ENCODE data around the gene RUNX2.

The RUNX2 gene

DNA sequence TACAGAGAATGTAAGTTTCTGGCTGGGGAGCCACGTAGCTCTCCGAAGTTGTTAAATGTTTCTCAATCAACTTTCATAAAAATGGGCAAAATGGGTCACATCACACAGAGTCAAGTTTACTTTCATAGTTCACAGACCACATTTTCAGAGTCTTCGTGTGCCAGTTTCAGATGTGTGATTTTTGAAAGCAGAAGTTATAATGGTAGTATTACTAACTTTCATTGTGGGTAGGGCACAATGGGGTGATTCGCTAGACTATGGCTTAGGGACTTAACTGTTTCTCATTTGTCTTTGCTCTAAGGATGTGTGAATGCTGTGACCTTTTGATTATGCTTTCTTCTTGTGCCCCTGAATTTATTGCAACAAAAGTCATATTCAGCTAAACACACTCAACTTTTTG, 158.6 kb downstream of the RUNX2 start:
- H3K36me3 ChIP-seq (ENCODE audit: low read depth) = no peaks in the 10 kb centered on the region
- H3K27ac ChIP-seq (ENCODE audit: poor library complexity, severe bottlenecking) = no peak overlapping the region
- no peak overlapping the region for H3K4me3 ChIP-seq (ENCODE audit: severe bottlenecking)
- peaks cover 10% of the 10 kb centered on the region for H3K4me1 ChIP-seq (ENCODE audit: insufficient read depth, poor library complexity, severe bottlenecking)
- no peaks in the 10 kb centered on the region for H3K27me3 ChIP-seq (ENCODE audit: insufficient read depth, poor library complexity, severe bottlenecking)
- DNase-seq (ENCODE audit: low spot score) (no peak), ATAC-seq (ENCODE audit: low read depth) (no peak)
- no peaks in the 10 kb centered on the region for H3K9me3 ChIP-seq (ENCODE audit: severe bottlenecking)
- TF ChIP-seq, protein P1, sequence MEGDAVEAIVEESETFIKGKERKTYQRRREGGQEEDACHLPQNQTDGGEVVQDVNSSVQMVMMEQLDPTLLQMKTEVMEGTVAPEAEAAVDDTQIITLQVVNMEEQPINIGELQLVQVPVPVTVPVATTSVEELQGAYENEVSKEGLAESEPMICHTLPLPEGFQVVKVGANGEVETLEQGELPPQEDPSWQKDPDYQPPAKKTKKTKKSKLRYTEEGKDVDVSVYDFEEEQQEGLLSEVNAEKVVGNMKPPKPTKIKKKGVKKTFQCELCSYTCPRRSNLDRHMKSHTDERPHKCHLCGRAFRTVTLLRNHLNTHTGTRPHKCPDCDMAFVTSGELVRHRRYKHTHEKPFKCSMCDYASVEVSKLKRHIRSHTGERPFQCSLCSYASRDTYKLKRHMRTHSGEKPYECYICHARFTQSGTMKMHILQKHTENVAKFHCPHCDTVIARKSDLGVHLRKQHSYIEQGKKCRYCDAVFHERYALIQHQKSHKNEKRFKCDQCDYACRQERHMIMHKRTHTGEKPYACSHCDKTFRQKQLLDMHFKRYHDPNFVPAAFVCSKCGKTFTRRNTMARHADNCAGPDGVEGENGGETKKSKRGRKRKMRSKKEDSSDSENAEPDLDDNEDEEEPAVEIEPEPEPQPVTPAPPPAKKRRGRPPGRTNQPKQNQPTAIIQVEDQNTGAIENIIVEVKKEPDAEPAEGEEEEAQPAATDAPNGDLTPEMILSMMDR (IDR thresholded peaks at IDR 0.05; ENCODE audit: poor library complexity, severe bottlenecking) = no peak

DNA sequence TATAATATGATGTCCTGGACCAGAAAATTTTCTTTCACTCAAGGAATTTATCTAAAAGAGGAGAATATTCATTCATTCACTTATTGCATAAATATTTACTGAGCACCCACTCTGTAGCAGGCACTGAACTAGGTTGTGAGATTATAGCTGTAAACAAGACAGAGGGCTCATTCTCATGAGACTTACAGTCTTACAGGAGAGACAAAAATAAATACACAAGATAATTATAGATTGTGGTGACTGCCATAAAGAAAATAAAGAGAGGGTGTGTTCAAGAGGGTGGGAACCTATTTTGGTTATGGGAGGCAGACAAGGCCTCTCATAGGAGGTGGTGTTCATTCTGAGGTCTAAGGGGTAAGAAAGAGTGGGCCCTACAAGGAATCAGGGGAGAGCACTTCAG, 159.5 kb downstream of the RUNX2 start:
- Histone ChIP-seq H3K4me3 (ENCODE audit: severe bottlenecking) (no peak overlapping the region), H3K27me3 (ENCODE audit: insufficient read depth, poor library complexity, severe bottlenecking) (no peaks in the 10 kb centered on the region), H3K36me3 (ENCODE audit: low read depth) (peaks cover 3% of the 10 kb centered on the region; the same call in 1 of the 2 replicates), H3K9me3 (ENCODE audit: severe bottlenecking) (no peaks in the 10 kb centered on the region), H3K27ac (ENCODE audit: poor library complexity, severe bottlenecking) (no peak overlapping the region), H3K4me1 (ENCODE audit: insufficient read depth, poor library complexity, severe bottlenecking) (peaks cover 7% of the 10 kb centered on the region)
- TF ChIP-seq, protein P1 (IDR thresholded peaks at IDR 0.05; ENCODE audit: poor library complexity, severe bottlenecking) = no peak
- ATAC-seq (ENCODE audit: low read depth) (no peak), DNase-seq (ENCODE audit: low spot score) (no peak)

DNA sequence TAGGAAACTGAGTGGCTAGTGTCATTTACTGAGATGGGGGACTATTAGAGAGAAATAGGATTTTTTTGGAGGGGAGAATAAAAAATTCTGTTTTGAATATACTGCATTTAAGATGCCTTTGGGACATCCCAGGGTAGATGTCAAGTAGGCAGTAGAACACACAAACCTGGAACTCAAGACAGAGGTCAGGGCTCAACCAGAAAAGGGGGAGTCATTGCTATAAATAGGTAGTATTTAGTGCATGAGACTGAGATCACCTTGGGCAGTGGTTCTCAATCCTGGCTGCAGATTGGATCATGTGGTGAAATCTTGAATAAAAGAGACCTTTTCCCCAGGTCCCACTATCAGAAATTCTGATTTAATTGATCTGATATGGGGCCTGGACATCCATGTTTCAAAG, 160.1 kb downstream of the RUNX2 start:
- H3K4me1 ChIP-seq (ENCODE audit: insufficient read depth, poor library complexity, severe bottlenecking) = peaks cover 2% of the 10 kb centered on the region
- H3K27me3 ChIP-seq (ENCODE audit: insufficient read depth, poor library complexity, severe bottlenecking) = no peaks in the 10 kb centered on the region
- DNase-seq (ENCODE audit: low spot score) (no peak), ATAC-seq (ENCODE audit: low read depth) (no peak)
- no peak overlapping the region for H3K27ac ChIP-seq (ENCODE audit: poor library complexity, severe bottlenecking)
- TF ChIP-seq, protein P1 (IDR thresholded peaks at IDR 0.05; ENCODE audit: poor library complexity, severe bottlenecking) = no peak
- no peak overlapping the region for H3K4me3 ChIP-seq (ENCODE audit: severe bottlenecking)
- peaks cover 7% of the 10 kb centered on the region; the same call in 1 of the 2 replicates for H3K36me3 ChIP-seq (ENCODE audit: low read depth)
- no peaks in the 10 kb centered on the region for H3K9me3 ChIP-seq (ENCODE audit: severe bottlenecking)

DNA sequence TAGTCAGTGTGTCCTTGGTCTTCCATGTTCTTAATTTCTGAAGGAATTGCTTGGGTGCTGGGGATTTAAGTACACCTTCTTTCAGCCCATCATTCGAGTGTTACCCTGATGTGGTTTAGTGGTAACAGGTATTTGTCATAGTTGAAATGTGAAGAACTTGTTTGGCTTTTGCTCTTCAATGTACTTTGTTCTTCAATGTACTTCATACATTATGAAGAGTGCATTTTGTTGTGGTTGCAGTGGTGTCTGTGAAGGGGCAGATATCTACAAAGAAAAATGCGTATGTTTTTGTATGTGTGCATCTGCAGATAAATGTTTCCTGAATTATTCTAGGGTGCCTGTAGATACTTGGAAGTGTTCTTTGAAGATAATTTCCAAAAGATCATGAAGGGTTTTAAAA, 160.8 kb downstream of the RUNX2 start:
- TF ChIP-seq, protein P1 (IDR thresholded peaks at IDR 0.05; ENCODE audit: poor library complexity, severe bottlenecking) = no peak

DNA sequence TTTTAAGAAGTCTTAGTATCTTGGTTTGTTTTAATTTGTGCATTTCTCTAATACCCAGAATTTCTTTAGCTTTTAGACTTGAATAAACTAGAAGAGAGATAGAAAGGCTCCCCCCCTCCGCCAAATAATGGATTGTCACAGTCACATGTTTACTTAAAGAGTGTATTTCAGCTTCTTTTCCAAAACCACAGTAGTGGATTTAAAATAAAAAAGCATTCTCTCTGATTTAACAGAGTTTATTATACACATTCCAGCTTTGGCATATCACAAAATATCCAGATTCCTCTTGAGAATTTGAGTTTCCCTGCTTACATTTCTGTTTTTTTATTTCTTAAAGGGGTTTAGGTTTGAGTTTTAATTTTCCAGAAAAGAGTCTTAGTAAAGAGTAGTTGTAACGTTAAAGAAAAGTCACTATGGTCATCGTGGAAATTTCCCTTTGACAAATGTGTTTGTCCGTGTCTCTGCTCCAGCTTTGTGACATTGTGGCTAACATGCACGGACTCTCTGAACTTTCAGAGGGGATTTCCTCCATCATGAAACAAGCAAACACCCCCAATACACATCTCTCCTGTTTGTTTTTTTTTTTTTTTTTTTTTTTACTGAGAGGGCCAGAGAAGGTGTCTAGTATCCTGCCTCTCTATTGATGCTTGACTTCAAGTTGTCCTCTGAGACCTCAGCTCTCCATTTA, 163.1 kb downstream of the RUNX2 start:
- H3K27me3 ChIP-seq (ENCODE audit: insufficient read depth, poor library complexity, severe bottlenecking) = no peaks in the 10 kb centered on the region
- H3K27ac ChIP-seq (ENCODE audit: poor library complexity, severe bottlenecking) = no peak overlapping the region
- ATAC-seq (ENCODE audit: low read depth) (no peak), DNase-seq (ENCODE audit: low spot score) (no peak)
- H3K36me3 ChIP-seq (ENCODE audit: low read depth) = peaks cover 7% of the 10 kb centered on the region
- H3K4me1 ChIP-seq (ENCODE audit: insufficient read depth, poor library complexity, severe bottlenecking) = no peaks in the 10 kb centered on the region
- no peaks in the 10 kb centered on the region for H3K9me3 ChIP-seq (ENCODE audit: severe bottlenecking)
- H3K4me3 ChIP-seq (ENCODE audit: severe bottlenecking) = no peak overlapping the region
- TF ChIP-seq, protein P1 (IDR thresholded peaks at IDR 0.05; ENCODE audit: poor library complexity, severe bottlenecking) = no peak

More for the DNA sequence above, 160.8 kb downstream of the RUNX2 start:
- Histone ChIP-seq H3K27ac (ENCODE audit: poor library complexity, severe bottlenecking) (no peak overlapping the region), H3K4me1 (ENCODE audit: insufficient read depth, poor library complexity, severe bottlenecking) (no peaks in the 10 kb centered on the region), H3K27me3 (ENCODE audit: insufficient read depth, poor library complexity, severe bottlenecking) (no peaks in the 10 kb centered on the region), H3K36me3 (ENCODE audit: low read depth) (peaks cover 7% of the 10 kb centered on the region), H3K9me3 (ENCODE audit: severe bottlenecking) (no peaks in the 10 kb centered on the region), H3K4me3 (ENCODE audit: severe bottlenecking) (no peak overlapping the region)
- no peak for DNase-seq (ENCODE audit: low spot score)
- ATAC-seq (ENCODE audit: low read depth) = no peak

Measured in RWPE2 (cell line).